Endodermal cell (in vitro differentiated cells): ENCODE data around the gene PRKCA. TPM values are rescaled to one million over a fixed set of nuclear protein-coding genes. Genes with fewer than 3 reads are reported as not detected.

Source experiments
- DNase-seq: peaks from one replicate; pipeline ENCODE4 v3.0.0-alpha.2; 2017
- H3K27ac ChIP-seq: 2 replicates; pipeline ENCODE4 v1.5.1; 2013; ENCODE audit warnings: mild to moderate bottlenecking, low read depth, low read length, moderate library complexity
- H3K27me3 ChIP-seq: 2 replicates; pipeline ENCODE4 v1.6.1; 2013; ENCODE audit warnings: mild to moderate bottlenecking, low read length, moderate library complexity; ENCODE audit not compliant: insufficient read depth, control insufficient read depth, poor library complexity, severe bottlenecking
- H3K36me3 ChIP-seq: 2 replicates; pipeline ENCODE4 v1.7.0; 2013; ENCODE audit warnings: mild to moderate bottlenecking, low read length, moderate library complexity; ENCODE audit not compliant: control insufficient read depth, insufficient read depth
- H3K4me1 ChIP-seq: one replicate; pipeline ENCODE4 v1.7.0; 2013; ENCODE audit warnings: low read length; ENCODE audit not compliant: control insufficient read depth, insufficient read depth
- H3K4me3 ChIP-seq: 2 replicates; pipeline ENCODE4 v1.5.1; 2013; ENCODE audit warnings: mild to moderate bottlenecking, low read length, moderate library complexity
- H3K9ac ChIP-seq: 2 replicates; pipeline ENCODE4 v1.6.1; 2013; ENCODE audit warnings: mild to moderate bottlenecking, low read length, moderate library complexity; ENCODE audit not compliant: poor library complexity, severe bottlenecking; ENCODE audit errors: extremely low read depth
- H3K9me3 ChIP-seq: 2 replicates; pipeline ENCODE4 v1.6.1; 2013; ENCODE audit warnings: mild to moderate bottlenecking, low read length, moderate library complexity; ENCODE audit not compliant: control insufficient read depth
- H3K27ac Mint-ChIP-seq: 2 replicates; pipeline ENCODE4 v1.8.0; 2020; ENCODE audit warnings: mixed read lengths
- H3K27me3 Mint-ChIP-seq: 2 replicates; pipeline ENCODE4 v1.8.0; 2021; ENCODE audit warnings: mild to moderate bottlenecking, mixed read lengths; ENCODE audit not compliant: insufficient read depth
- H3K36me3 Mint-ChIP-seq: 2 replicates; pipeline ENCODE4 v1.8.0; 2020; ENCODE audit warnings: low read depth, mixed read lengths
- H3K4me1 Mint-ChIP-seq: 2 replicates; pipeline ENCODE4 v1.8.0; 2020; ENCODE audit warnings: mixed read lengths
- H3K4me3 Mint-ChIP-seq: 2 replicates; pipeline ENCODE4 v1.8.0; 2020; ENCODE audit warnings: mild to moderate bottlenecking, moderate library complexity, mixed read lengths
- H3K9me3 Mint-ChIP-seq: 2 replicates; pipeline ENCODE4 v1.8.0; 2020; ENCODE audit warnings: mild to moderate bottlenecking, mixed read lengths
- WGBS, 2 experiments: methylation state at CpG; one replicate each; pipeline versions ENCODE4 v1.1.5 to v1.1.7; 2013; ENCODE audit warnings: missing lambda C conversion rate in 2 of 2, mixed read lengths in 1 of 2; ENCODE audit not compliant: insufficient coverage in 1 of 2, insufficient read length in 1 of 2; 5-methylcytosine and 5-hydroxymethylcytosine counted together
- total RNA-seq, 2 donors: library from RNA; stranded (reverse); fragmentation: NEBNext Ultra II Directional in 1 of 2; extraction: Animal tissue kit (Norgen Biotek cat#: 25700) in 1 of 2; gene quantifications; 2 replicates in 1 of 2; 3 replicates in 1 of 2; pipeline ENCODE4 v1.2.1, GENCODE V29; 2021
- TF ChIP-seq, protein P1 (sequence below): fragments of 200-600 bp; sonication (generic); conservative IDR thresholded peaks from 2 replicates; pipeline ENCODE4 v1.5.0; 2021; ENCODE audit warnings: antibody characterized with exemption, mild to moderate bottlenecking

The PRKCA gene
- total RNA-seq, 2 donors from 2014 or later = 8.7 to 14.6 TPM

DNA sequence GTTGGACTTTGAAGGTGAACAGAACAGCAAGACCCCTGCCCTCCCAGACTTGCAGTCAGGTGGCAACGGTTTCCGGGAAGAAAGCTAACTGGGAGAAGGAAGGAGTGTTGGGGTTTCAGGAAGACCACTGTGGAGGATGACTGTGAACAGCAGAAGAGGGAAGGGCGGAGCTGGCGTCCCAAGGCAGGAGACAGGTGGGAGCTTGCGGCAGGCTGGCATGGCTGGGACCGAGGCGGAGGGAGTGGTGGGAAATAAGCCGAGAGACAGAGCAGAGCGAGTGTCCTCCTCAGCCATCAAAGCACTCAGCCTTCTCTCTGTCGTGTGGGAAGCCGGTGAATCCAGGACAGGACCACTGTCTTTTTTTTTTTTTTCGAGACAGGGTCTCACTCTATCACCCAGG, 424.0 kb downstream of the PRKCA start:
- Histone ChIP-seq H3K9me3 (no peaks in the 10 kb centered on the region), H3K27ac (no peak overlapping the region), H3K27me3 (no peaks in the 10 kb centered on the region), H3K4me1 (no peaks in the 10 kb centered on the region), H3K4me3 (no peak overlapping the region), H3K36me3 (no peaks in the 10 kb centered on the region), H3K9ac (no peak overlapping the region)
- TF ChIP-seq, protein P1, sequence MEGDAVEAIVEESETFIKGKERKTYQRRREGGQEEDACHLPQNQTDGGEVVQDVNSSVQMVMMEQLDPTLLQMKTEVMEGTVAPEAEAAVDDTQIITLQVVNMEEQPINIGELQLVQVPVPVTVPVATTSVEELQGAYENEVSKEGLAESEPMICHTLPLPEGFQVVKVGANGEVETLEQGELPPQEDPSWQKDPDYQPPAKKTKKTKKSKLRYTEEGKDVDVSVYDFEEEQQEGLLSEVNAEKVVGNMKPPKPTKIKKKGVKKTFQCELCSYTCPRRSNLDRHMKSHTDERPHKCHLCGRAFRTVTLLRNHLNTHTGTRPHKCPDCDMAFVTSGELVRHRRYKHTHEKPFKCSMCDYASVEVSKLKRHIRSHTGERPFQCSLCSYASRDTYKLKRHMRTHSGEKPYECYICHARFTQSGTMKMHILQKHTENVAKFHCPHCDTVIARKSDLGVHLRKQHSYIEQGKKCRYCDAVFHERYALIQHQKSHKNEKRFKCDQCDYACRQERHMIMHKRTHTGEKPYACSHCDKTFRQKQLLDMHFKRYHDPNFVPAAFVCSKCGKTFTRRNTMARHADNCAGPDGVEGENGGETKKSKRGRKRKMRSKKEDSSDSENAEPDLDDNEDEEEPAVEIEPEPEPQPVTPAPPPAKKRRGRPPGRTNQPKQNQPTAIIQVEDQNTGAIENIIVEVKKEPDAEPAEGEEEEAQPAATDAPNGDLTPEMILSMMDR = no peak
- Mint-ChIP-seq H3K4me1 (peaks cover 30% of the 10 kb centered on the region), H3K4me3 (no peak overlapping the region), H3K27ac (no peak overlapping the region), H3K27me3 (no peaks in the 10 kb centered on the region), H3K9me3 (no peaks in the 10 kb centered on the region), H3K36me3 (no peaks in the 10 kb centered on the region)
- WGBS, 2 experiments = 95 to 99% methylated on average over 11 to 12 of the region's 12 CpGs
- DNase-seq = peak; percentile 32

DNA sequence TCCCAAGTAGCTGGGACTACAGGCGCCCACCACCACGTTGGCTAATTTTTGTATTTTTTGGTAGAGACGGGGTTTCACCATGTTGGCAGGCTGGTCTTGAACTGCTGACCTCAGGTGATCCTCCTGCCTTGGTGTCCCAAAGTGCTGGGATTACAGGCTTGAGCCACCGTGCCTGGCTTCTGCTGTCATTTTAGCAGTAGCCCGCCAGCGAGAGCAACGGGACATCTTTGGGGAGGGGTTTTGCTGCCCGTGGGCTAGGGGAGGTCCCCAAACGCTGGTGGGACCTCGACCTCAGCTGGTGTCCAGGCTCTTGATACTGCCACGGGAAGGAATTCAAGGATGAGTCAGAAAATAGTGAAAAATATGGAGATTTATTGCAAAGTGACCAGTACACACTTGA, 424.4 kb downstream of the PRKCA start:
- Mint-ChIP-seq H3K4me1 (peaks cover 31% of the 10 kb centered on the region), H3K27me3 (no peaks in the 10 kb centered on the region), H3K27ac (no peak overlapping the region), H3K9me3 (no peaks in the 10 kb centered on the region), H3K4me3 (no peak overlapping the region), H3K36me3 (no peaks in the 10 kb centered on the region)
- TF ChIP-seq, protein P1 = no peak
- no peak overlapping the region for H3K4me3 ChIP-seq
- no peaks in the 10 kb centered on the region for H3K27me3 ChIP-seq
- no peaks in the 10 kb centered on the region for H3K4me1 ChIP-seq
- H3K36me3 ChIP-seq = no peaks in the 10 kb centered on the region
- WGBS, 2 experiments = 91 to 95% methylated on average over 7 to 11 of the region's 11 CpGs
- DNase-seq = peak; percentile 40
- no peak overlapping the region for H3K9ac ChIP-seq
- H3K27ac ChIP-seq = no peak overlapping the region
- H3K9me3 ChIP-seq = no peaks in the 10 kb centered on the region

DNA sequence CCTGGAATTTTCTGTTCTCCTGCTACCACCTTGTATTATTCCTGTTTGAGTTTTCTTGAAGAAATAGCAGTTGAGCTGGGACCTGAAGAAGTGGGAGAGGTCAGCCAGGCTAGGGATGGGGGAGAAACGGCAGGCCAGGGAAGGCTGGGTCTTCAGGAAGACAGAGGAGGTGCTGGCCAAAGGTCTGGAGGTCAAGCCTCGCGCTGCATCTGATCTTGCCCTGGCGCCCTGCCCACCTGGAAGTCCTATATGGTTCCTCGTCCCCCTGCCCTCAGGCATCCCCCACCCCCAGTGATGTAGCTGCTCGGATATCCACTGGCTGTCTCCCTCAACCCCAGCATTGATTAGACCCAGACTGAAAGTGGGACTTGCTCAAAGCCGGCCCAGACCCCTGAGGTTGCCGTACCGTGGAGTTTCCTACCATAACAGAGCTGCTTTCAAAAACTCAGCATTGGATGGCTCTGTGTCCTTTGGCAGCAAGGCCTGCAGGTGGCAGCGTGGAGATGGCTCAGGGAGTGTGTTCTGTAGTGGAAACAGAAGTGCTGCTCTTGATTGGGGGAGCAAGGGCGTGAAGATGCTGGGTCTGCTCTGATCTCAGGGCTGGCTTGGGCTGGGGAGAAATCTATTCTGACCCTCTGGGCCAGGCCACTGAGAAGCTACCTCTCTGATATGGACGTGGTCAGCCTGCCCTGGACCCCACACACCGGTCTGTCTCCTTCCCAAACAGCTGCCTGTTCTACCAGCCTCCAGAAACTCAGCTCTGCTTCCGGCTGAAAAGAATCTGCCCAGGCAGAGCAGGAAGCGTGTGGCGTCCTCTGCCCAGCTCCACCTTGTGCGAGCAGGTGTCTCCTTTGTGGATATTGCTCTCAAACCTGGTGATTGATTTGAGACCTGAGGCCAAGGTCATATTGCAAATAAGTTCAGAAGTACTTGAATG, 425.5 kb downstream of the PRKCA start:
- peaks cover 39% of the 10 kb centered on the region for H3K4me1 Mint-ChIP-seq

More for the DNA sequence above, 425.5 kb downstream of the PRKCA start:
- Histone ChIP-seq H3K9me3 (no peaks in the 10 kb centered on the region), H3K4me1 (no peaks in the 10 kb centered on the region), H3K27me3 (no peaks in the 10 kb centered on the region), H3K36me3 (no peaks in the 10 kb centered on the region), H3K27ac (no peak overlapping the region), H3K4me3 (no peak overlapping the region), H3K9ac (no peak overlapping the region)
- Mint-ChIP-seq H3K4me3 (no peak overlapping the region), H3K9me3 (no peaks in the 10 kb centered on the region), H3K27ac (no peak overlapping the region), H3K36me3 (no peaks in the 10 kb centered on the region), H3K27me3 (no peaks in the 10 kb centered on the region)
- peak; percentile 96 for DNase-seq
- 74 to 83% methylated on average over 9 to 17 of the region's 17 CpGs for WGBS, 2 experiments
- TF ChIP-seq, protein P1 = peak; percentile 87
